ENCODE results near the gene PCLO.

The PCLO gene

GRCh38 chr7:83162402-83163256 lies at the start of gene PCLO:
Gene PCLO (minus strand): TSS chr7:83162884. CDS start chr7:83162592, 292 bp downstream.
- in situ Hi-C loops (cut with MboI; ENCODE audit: low pct_unique_long_range_greater_than_20kb, low sequenced_read_pairs), result no loop called here
- peak; percentile 78 for DNase-seq

GRCh38 chr7:83211685-83212084 lies 49.0 kb upstream of the PCLO start:
- in situ Hi-C loops (cut with MboI; ENCODE audit: low pct_unique_long_range_greater_than_20kb, low sequenced_read_pairs), result no loop called here
- DNase-seq, result no peak

- no peak for DNase-seq
- in situ Hi-C loops (cut with MboI; ENCODE audit: low pct_unique_long_range_greater_than_20kb, low sequenced_read_pairs), result no loop called here
Observed at GRCh38 chr7:83210479-83210878, 47.8 kb upstream of the PCLO start.

- DNase-seq, result no peak
- in situ Hi-C loops (cut with MboI; ENCODE audit: low pct_unique_long_range_greater_than_20kb, low sequenced_read_pairs), result no loop called here
Observed at GRCh38 chr7:83204715-83205114, 42.0 kb upstream of the PCLO start.

- no peak for DNase-seq
- in situ Hi-C loops (cut with MboI; ENCODE audit: low pct_unique_long_range_greater_than_20kb, low sequenced_read_pairs), result no loop called here
Observed at GRCh38 chr7:83201355-83201754, 38.7 kb upstream of the PCLO start.

- DNase-seq, result no peak
- in situ Hi-C loops (cut with MboI; ENCODE audit: low pct_unique_long_range_greater_than_20kb, low sequenced_read_pairs), result no loop called here
Observed at GRCh38 chr7:83190659-83191389, 28.1 kb upstream of the PCLO start.

- DNase-seq, result no peak
- in situ Hi-C loops (cut with MboI; ENCODE audit: low pct_unique_long_range_greater_than_20kb, low sequenced_read_pairs), result no loop called here
Observed at GRCh38 chr7:83178796-83179195, 16.1 kb upstream of the PCLO start.

- DNase-seq, result no peak
- in situ Hi-C loops (cut with MboI; ENCODE audit: low pct_unique_long_range_greater_than_20kb, low sequenced_read_pairs), result no loop called here
Observed at GRCh38 chr7:83178066-83178465, 15.4 kb upstream of the PCLO start.

GRCh38 chr7:83173664-83174063 lies 11.0 kb upstream of the PCLO start:
- DNase-seq, result no peak
- in situ Hi-C loops (cut with MboI; ENCODE audit: low pct_unique_long_range_greater_than_20kb, low sequenced_read_pairs), result no loop called here

GRCh38 chr7:83166781-83167180 lies 4.1 kb upstream of the PCLO start:
- in situ Hi-C loops (cut with MboI; ENCODE audit: low pct_unique_long_range_greater_than_20kb, low sequenced_read_pairs), result no loop called here
- no peak for DNase-seq

- in situ Hi-C loops (cut with MboI; ENCODE audit: low pct_unique_long_range_greater_than_20kb, low sequenced_read_pairs), result no loop called here
- peak; percentile 1 for DNase-seq
Observed at GRCh38 chr7:83161899-83162401, 734 bp downstream of the PCLO start.

GRCh38 chr7:83161186-83161585 lies 1.5 kb downstream of the PCLO start:
- in situ Hi-C loops (cut with MboI; ENCODE audit: low pct_unique_long_range_greater_than_20kb, low sequenced_read_pairs), result no loop called here
- peak; percentile 5 for DNase-seq

GRCh38 chr7:83159731-83160130 lies 3.0 kb downstream of the PCLO start:
- DNase-seq, result no peak
- in situ Hi-C loops (cut with MboI; ENCODE audit: low pct_unique_long_range_greater_than_20kb, low sequenced_read_pairs), result no loop called here

- no peak for DNase-seq
- in situ Hi-C loops (cut with MboI; ENCODE audit: low pct_unique_long_range_greater_than_20kb, low sequenced_read_pairs), result no loop called here
Observed at GRCh38 chr7:83156006-83156405, 6.7 kb downstream of the PCLO start.

- no peak for DNase-seq
- in situ Hi-C loops (cut with MboI; ENCODE audit: low pct_unique_long_range_greater_than_20kb, low sequenced_read_pairs), result no loop called here
Observed at GRCh38 chr7:83155407-83155806, 7.3 kb downstream of the PCLO start.

GRCh38 chr7:83153419-83153818 lies 9.3 kb downstream of the PCLO start:
- no peak for DNase-seq
- in situ Hi-C loops (cut with MboI; ENCODE audit: low pct_unique_long_range_greater_than_20kb, low sequenced_read_pairs), result no loop called here

- in situ Hi-C loops (cut with MboI; ENCODE audit: low pct_unique_long_range_greater_than_20kb, low sequenced_read_pairs), result no loop called here
Observed at GRCh38 chr7:83150310-83150709, 12.4 kb downstream of the PCLO start.

GRCh38 chr7:83149466-83149865 lies 13.2 kb downstream of the PCLO start:
- in situ Hi-C loops (cut with MboI; ENCODE audit: low pct_unique_long_range_greater_than_20kb, low sequenced_read_pairs), result no loop called here
- no peak for DNase-seq

More at GRCh38 chr7:83150310-83150709, 12.4 kb downstream of the PCLO start:
- DNase-seq, result no peak

GRCh38 chr7:83148776-83149175 lies 13.9 kb downstream of the PCLO start:
- no peak for DNase-seq
- in situ Hi-C loops (cut with MboI; ENCODE audit: low pct_unique_long_range_greater_than_20kb, low sequenced_read_pairs), result no loop called here

GRCh38 chr7:83143107-83143506 lies 19.6 kb downstream of the PCLO start:
- in situ Hi-C loops (cut with MboI; ENCODE audit: low pct_unique_long_range_greater_than_20kb, low sequenced_read_pairs), result no loop called here
- no peak for DNase-seq

All from KBM-7 (cell line).